ENCODE measurements around the gene CALN1.
"Not testable (repeated sequence)": the region's sequence is repeated elsewhere in the genome, so short reads cannot be mapped to it uniquely, and the experiment has no call there.

The CALN1 gene

GRCh38 chr7:71925663-71926062 lies 486.5 kb downstream of the CALN1 start:
- H3K27ac ChIP-seq: no peak overlapping the region
- DNase-seq (ENCODE audit: low read depth, low spot score): no peak

- not testable (repeated sequence) for DNase-seq (ENCODE audit: low read depth, low spot score); H3K27ac ChIP-seq
Observed at GRCh38 chr7:71914204-71914603, 497.9 kb downstream of the CALN1 start.

GRCh38 chr7:71912476-71912875 lies 499.7 kb downstream of the CALN1 start:
- H3K27ac ChIP-seq: no peak overlapping the region
- DNase-seq (ENCODE audit: low read depth, low spot score): no peak

- no peak overlapping the region for H3K27ac ChIP-seq
- no peak for DNase-seq (ENCODE audit: low read depth, low spot score)
Observed at GRCh38 chr7:71911051-71911450, 501.1 kb downstream of the CALN1 start.

DNA sequence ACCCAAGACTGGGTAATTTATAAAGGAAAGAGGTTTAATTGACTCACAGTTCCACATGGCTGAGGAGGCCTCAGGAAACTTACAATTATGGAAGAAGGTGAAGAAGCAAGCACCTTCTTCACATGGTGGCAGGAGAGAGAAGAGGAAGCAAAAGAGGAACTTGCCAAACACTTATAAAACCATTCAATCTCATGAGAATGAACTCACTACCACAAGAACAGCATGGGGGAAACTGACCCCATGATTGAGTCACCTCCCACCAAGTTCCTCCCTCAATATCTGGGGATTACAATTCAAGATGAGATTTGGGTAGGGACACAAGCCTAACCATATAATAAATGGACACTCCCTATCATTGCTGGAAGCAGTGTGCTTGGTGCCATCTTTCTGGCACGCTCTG lies 506.3 kb downstream of the CALN1 start:
- no peak overlapping the region for H3K27ac ChIP-seq
- DNase-seq (ENCODE audit: low read depth, low spot score): no peak

DNA sequence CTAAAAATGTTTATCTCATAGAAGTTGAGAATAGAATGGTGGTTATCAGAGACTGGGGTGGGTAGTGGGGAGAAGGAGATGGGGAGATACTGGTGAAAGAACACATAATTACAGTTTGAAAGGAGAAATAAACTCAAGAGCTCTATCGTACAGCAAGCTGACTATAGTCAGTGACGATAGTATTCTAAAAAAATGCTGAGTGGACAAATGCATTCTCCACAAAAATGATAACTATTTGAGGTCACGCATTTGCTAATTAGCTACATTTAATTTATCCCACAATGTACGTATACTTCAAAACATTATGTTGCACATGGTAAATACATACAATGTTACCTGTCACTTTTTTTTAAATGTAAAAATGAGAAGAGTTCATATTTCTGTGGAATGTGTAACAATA lies 507.7 kb downstream of the CALN1 start:
- no peak for DNase-seq (ENCODE audit: low read depth, low spot score)
- no peak overlapping the region for H3K27ac ChIP-seq

DNA sequence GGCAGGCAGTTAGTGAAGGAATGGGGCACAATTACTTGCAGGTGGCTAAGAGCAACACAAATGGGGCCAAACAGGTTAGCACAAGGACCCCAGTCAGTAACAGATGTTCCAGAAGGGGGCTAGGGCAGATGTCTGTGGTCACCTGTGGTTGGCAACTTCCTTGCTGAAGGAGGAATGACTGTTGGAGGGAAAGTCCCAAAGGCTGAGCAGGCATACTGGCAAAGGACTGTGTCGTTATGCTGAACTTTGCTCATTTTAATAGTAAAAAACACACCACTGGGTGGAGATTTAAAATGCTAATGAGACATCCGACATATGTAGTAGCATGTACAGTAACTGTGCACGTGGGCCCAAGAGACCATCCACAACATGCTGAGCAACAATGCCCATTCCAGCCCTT lies 511.6 kb downstream of the CALN1 start:
- DNase-seq (ENCODE audit: low read depth, low spot score): no peak
- H3K27ac ChIP-seq: no peak overlapping the region

- no peak for DNase-seq (ENCODE audit: low read depth, low spot score)
- no peak overlapping the region for H3K27ac ChIP-seq
Observed at GRCh38 chr7:71896535-71896934, 515.6 kb downstream of the CALN1 start.

DNA sequence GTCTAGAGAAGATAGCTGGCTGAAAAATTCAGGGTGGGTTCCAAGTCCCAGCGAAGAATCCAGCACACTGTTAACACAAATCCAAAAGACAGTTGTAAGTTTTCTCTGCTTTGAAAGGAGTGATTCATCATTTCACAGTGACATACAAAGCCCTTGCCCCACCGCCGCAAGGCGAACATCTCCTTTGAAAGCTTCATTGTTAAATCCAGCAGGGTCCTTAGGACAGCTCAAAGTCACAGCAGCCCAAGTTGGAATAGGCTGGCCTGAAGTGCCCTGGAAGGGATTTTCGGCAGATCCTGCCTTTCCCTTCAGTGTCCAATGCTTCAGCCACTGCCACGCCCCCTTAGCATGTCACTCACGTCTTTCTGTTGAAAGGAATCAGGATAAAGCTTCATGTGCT lies 526.1 kb downstream of the CALN1 start:
- H3K27ac ChIP-seq: no peak overlapping the region
- DNase-seq (ENCODE audit: low read depth, low spot score): no peak

GRCh38 chr7:71885487-71885886 lies 526.7 kb downstream of the CALN1 start:
- no peak for DNase-seq (ENCODE audit: low read depth, low spot score)
- no peak overlapping the region for H3K27ac ChIP-seq

GRCh38 chr7:71883415-71883814 lies 528.7 kb downstream of the CALN1 start:
- no peak overlapping the region for H3K27ac ChIP-seq
- no peak for DNase-seq (ENCODE audit: low read depth, low spot score)

GRCh38 chr7:71871446-71871845 lies 540.7 kb downstream of the CALN1 start:
- H3K27ac ChIP-seq: no peak overlapping the region
- DNase-seq (ENCODE audit: low read depth, low spot score): no peak

GRCh38 chr7:71870812-71871211 lies 541.3 kb downstream of the CALN1 start:
- no peak overlapping the region for H3K27ac ChIP-seq
- DNase-seq (ENCODE audit: low read depth, low spot score): no peak

GRCh38 chr7:71868797-71869196 lies 543.3 kb downstream of the CALN1 start:
- H3K27ac ChIP-seq: peak overlapping the region; percentile 57
- DNase-seq (ENCODE audit: low read depth, low spot score): peak; percentile 27

DNA sequence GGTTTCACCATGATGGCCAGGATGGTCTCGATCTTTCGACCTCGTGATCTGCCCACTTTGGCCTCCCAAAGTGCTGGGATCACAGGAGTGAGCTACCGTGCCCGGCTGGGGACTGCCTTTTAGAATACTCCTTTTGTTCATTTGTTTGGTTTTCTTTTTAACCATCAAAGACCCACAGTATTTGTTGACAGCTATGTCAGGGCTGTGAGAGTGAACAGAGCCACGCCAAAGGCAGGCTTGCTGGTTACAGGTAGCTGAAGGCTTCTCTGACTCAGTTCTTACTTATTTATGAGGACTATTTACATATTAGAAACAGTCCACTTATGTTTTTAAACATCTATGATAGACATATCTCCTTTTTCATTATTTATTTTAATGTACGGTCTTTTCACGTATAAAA lies 544.5 kb downstream of the CALN1 start:
- no peak overlapping the region for H3K27ac ChIP-seq
- no peak for DNase-seq (ENCODE audit: low read depth, low spot score)

- H3K27ac ChIP-seq: no peak overlapping the region
- no peak for DNase-seq (ENCODE audit: low read depth, low spot score)
Observed at GRCh38 chr7:71865172-71865571, 547.0 kb downstream of the CALN1 start.

GRCh38 chr7:71864130-71864529 lies 548.0 kb downstream of the CALN1 start:
- no peak for DNase-seq (ENCODE audit: low read depth, low spot score)
- no peak overlapping the region for H3K27ac ChIP-seq

GRCh38 chr7:71860572-71860971 lies 551.6 kb downstream of the CALN1 start:
- no peak overlapping the region for H3K27ac ChIP-seq
- DNase-seq (ENCODE audit: low read depth, low spot score): no peak

DNA sequence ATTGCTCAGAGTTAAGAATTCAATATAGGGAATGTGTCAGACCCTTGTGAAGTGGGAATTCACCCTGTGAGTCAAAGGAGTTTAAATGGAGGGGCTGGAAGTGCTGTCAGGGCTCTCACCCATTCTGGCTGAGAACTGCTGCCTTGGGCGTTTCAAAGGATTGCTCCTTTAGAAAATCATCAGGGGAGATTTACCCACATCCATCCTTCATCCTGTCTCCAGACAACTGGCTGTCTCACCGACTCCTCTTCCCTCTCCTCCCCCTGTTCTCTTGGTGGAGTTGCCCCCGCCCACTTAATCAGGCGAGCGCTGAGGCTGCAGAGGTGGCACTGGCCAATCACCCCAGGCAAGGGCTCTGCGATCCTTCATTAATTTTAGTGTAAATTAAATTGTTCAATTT lies 554.8 kb downstream of the CALN1 start:
- DNase-seq (ENCODE audit: low read depth, low spot score): no peak
- no peak overlapping the region for H3K27ac ChIP-seq

- no peak overlapping the region for H3K27ac ChIP-seq
- DNase-seq (ENCODE audit: low read depth, low spot score): no peak
Observed at GRCh38 chr7:71854546-71855397, 557.4 kb downstream of the CALN1 start.

DNA sequence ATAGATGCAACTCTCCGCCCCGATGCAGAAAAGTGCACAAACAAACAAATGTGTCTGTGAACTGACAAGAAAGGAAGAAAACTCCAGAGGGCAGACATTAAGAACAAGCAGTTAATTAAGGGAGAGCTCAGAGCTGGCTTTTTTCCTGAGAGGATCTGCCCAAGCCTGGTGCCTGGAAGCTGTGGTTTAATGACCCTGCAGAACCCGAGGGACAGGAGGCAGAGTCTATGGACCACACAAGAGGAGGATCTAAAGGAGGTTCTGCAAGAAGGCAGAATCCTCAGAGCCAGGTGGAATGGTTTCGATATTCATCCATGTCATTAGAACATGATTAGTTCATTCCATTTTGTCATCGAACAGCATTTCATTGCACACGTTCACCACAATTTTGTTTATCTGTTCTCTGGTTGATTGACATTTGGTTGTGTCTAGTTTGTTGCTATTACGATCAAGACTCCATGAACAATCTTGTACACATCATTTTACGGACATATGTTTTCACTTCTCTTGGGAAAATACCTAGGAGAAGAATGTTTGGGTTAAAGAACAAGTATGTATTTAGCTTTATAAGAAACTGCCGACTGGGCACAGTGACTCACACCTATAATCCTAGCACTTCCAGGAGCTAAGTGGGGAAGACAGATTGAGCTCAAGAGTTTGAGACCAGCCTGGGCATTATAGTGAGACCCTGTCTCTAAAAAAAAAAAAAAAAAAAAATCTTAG lies 560.2 kb downstream of the CALN1 start:
- DNase-seq (ENCODE audit: low read depth, low spot score): no peak
- no peak overlapping the region for H3K27ac ChIP-seq

- H3K27ac ChIP-seq: no peak overlapping the region
- no peak for DNase-seq (ENCODE audit: low read depth, low spot score)
Observed at GRCh38 chr7:71846160-71846559, 566.0 kb downstream of the CALN1 start.

All from epithelial cell of prostate (primary cell).